Activated CD8-positive, alpha-beta memory T cell treated with anti-CD3 and anti-CD28 coated beads for 24 hours (primary cell): ENCODE results near the gene FADD.
"Not testable (repeated sequence)": the region's sequence is repeated elsewhere in the genome, so short reads cannot be mapped to it uniquely, and the experiment has no call there.

Experiments
- DNase-seq: peaks from one replicate; pipeline ENCODE4 v3.0.0-alpha.2; 2020

The FADD gene

DNA sequence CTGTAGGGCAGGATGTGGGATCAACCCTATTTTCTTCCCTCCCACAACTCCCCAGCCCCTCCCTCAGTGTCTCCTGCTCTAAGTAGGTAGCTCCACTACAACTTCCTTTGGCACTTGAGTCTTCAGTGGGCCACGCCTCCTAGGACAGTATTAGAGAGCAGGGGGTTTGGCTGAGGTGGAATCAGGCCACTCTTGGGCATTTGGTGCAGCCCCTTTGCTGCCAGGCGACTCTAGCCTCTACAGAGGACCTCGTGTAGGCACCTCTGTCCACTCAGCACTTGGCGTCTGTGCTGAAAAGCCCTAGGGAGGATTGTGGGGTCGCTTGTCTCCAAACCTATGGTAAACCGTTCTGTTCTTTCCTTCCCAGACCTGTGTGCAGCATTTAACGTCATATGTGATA is 2.7 kb downstream of the FADD start:
- no peak for DNase-seq

DNA sequence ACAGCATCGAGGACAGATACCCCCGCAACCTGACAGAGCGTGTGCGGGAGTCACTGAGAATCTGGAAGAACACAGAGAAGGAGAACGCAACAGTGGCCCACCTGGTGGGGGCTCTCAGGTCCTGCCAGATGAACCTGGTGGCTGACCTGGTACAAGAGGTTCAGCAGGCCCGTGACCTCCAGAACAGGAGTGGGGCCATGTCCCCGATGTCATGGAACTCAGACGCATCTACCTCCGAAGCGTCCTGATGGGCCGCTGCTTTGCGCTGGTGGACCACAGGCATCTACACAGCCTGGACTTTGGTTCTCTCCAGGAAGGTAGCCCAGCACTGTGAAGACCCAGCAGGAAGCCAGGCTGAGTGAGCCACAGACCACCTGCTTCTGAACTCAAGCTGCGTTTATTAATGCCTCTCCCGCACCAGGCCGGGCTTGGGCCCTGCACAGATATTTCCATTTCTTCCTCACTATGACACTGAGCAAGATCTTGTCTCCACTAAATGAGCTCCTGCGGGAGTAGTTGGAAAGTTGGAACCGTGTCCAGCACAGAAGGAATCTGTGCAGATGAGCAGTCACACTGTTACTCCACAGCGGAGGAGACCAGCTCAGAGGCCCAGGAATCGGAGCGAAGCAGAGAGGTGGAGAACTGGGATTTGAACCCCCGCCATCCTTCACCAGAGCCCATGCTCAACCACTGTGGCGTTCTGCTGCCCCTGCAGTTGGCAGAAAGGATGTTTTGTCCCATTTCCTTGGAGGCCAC is 3.3 kb downstream of the FADD start:
- DNase-seq, result no peak

GRCh38 chr11:70206982-70207376 is 3.9 kb downstream of the FADD start:
- no peak for DNase-seq

DNA sequence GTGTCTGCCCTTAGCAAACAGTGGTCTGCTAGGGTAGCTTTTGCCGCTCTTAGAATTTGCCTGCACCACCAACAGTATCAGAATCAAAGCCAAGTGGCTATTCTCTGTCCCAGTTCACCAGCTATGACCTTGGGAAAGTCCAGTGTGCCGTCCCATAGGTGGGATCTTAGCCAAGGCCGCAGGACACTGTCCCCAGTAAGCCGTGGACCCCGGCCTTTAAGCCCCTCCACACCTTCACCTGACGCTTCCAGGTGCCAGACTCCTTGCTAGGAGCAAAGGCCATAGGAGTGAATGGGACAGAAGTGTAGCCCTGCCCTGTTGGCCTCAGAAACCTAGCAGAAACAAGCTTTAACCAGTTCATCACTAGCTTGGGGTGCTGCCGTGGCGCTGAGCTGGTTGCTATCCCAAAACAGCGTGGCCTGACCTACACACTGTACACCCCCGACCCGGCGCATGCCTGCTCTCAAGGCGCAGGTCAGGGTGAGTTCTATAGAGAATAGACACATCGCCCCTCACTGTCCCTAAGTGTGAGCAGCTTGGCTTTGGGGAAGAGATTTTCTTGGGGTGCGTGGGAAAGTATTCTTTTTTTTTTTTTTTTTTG is 4.5 kb downstream of the FADD start:
- DNase-seq, result no peak

DNA sequence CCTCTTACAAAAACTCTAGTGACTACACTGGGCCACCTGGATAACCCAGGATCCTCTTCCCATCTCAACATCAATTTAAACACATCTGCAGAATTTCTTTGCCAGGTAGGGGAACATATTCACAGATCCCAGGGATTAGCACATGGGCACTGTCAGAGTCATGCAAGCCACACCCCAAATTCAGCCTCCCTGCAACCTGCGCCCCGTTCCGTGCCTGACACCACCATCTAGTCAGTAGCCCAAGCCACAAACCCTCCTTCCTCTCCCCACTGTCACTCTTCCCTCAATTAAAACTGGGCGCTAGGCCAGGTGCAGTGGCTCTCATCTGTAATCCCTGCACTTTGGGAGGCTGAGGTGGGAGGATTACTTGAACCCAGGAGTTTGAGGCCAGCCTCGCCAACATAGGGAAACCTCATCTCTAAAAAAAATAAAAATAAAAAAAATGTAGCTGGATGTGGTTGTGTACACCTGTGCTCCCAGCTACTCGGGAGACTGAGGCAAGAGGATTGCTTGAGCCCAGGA is 6.4 kb downstream of the FADD start:
- no peak for DNase-seq

- no peak for DNase-seq
Observed at GRCh38 chr11:70210051-70210501, 7.0 kb downstream of the FADD start.

DNA sequence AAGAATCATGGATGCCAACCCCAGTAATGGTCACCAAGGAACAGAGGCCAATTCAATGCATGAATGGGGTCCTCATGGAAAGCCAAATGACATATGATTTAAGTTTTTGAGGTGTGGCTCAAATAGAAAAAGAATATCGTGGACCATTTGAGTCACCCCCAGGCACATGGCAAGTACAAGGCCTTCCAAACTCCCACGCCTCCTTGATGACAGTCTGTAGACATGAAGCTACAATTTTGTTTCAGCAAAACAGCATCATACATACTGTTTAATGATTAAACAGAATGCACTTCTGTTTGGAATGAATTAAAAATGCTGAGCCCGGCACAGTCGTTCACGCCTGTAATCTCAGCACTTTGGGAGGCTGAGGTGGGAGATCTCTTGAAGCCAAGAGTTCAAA is 7.4 kb downstream of the FADD start:
- no peak for DNase-seq

DNA sequence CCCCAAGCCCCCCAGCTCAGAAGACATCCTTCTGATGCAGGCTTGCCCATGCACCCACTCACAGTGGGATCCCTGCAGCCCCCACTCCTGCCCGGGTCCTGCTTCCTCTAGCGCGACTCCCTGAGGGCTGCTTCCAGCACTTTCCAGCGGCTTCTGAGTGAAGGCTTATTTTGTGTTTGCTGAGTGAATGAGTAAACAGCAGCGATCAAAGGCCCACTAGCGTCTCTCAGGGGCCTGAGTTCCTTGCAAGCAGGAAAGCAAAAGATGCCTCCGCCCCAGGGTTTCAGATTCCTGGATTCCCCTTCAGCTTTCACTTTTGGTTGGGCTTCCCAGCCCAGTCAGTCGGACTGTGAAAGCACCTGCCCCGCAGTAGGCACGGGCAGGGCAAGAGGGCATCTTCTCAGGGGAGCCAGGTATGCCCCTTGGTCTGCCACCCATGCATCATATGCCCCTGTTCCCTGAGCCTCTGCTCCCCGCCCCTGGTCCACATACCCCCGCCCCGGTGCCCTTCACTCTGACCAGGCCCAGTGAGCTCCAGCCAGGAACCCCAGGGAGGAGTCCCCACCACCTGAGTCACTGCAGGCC is 9.2 kb downstream of the FADD start:
- DNase-seq, result no peak

DNA sequence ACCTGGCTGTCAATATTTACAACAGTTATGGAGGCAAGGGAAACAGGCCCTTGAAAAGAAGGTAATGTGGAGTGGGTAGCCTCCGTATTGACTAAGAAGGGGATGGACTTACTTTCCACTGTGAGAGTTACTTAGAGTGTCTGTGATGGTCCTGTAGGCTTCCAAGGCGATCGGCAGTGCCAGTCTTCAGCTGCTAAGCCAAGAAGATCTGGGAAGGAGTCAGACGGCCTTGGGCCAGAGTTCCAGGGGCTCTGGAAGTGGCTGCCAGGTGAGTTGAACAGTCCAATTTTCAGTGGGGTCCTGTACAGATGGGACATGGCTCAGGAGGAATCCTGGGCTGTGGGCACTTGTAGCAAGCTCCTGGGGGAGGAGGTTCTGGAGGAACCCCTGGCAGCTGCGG is 14.3 kb downstream of the FADD start:
- not testable (repeated sequence) for DNase-seq

DNA sequence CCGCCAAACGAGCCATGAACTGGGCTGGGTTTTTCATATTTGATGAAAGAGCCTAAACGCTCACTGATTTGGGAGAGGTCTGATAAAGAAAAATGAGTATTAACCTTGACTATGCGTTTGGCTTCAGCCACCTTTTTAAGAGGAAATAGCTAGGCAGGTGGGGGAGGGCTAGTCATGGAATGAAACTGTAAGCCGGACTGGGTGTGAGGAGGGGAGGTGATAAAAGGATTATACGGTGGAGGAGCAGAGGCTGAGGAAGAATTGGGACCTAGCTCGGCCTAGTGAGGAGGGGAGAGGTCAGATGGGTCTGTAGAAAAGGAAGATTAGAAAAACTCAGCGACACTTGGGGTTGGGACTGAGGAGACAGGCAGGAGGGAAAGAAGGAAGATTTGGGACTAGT is 15.0 kb downstream of the FADD start:
- DNase-seq, result not testable (repeated sequence)

- no peak for DNase-seq
Observed at GRCh38 chr11:70220136-70220535, 17.0 kb downstream of the FADD start.

- DNase-seq, result no peak
Observed at GRCh38 chr11:70220920-70221319, 17.8 kb downstream of the FADD start.

GRCh38 chr11:70225681-70226177 is 22.6 kb downstream of the FADD start:
- DNase-seq, result no peak

- no peak for DNase-seq
Observed at GRCh38 chr11:70226183-70226582, 23.1 kb downstream of the FADD start.

DNA sequence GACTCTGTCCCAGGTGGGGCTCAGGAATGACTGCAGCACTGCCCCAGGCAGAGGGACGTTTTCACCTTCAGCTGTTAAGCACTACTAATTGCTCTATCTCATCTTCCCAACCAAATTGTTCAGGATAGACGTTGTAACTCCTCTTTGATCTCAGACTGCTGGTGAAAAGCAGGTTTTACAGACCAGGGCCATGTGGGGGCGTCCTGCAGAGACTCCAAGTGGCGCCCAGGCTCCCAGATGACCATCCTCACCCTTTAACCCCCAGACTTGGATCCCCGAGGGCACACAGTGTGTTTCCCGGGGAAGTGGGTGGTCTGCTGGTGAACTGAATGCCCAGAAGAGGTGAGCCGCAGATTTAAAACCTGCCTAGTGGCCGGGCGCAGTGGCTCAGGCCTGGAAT is 23.9 kb downstream of the FADD start:
- DNase-seq, result no peak

DNA sequence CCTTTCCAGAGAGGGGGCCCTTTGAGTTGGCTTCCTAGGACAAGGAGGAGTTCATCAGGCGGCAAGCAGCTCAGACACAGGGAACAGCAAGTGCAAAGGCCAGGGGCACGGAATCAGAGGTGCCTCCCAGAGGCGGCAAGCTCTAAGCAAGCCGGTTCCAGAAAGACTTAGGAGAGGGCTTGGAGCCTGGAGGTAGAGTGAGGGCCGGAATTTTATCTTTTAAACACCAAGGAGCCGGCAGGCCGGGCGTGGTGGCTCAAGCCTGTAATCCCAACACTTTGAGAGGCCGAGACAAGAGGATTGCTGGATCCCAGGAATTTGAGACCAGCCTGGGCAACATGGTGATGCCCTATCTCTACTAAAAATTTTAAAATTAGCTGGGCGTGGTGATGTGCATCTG is 26.6 kb downstream of the FADD start:
- no peak for DNase-seq

DNA sequence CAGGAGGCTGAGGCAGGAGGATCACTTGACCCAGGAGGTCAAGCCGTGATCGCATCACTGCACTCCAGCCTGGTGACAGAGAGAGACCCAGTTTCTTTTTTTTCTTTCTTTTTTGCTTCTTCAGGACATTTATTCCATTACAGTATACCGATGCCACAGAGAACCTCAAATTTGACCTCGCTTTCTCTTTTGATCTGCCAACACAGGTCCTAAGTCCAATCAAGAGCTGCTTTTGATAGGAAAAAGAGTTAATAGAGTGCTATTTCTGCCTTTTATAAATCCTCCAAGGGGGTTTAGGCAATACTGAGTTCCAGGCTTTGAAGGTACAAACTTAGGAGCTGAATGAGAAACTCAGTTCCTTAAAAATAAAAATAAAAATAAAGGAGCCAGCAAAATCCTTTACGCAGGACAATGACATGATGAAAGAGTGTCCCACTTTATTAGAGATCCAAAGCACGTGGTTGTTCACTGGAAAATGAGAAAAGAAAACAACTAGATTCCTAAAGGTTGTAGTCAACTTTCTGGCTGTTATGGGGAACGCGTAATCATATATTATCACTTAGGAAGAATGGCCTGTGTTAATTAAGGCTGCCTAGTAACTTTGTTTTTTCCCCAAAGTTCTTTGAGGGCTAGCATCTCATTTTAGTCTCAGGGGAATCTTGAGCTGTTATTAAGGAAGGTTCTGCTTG is 27.2 kb downstream of the FADD start:
- no peak for DNase-seq

- DNase-seq, result no peak
Observed at GRCh38 chr11:70230840-70231710, 28.0 kb downstream of the FADD start.

DNA sequence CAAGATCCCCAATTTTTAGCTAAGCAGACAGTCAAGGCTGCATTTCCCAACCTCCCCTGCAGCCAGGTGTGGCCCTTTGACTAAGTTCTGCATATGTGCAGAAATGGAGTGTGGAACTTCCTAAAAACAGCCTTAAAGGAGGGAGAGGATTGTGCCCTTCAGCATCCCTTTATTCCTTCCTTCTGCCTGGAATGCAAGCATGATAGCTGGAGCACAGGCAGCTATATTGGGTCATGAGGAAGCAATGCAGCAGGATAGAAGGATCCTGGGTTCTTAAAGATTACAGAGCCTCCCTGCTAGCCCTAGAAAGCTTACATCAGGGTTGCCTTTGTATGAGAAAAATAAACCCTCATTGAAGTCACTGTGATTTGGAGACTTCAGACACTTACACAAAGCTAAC is 29.9 kb downstream of the FADD start:
- DNase-seq, result no peak

GRCh38 chr11:70233511-70233934 is 30.4 kb downstream of the FADD start:
- DNase-seq, result no peak

DNA sequence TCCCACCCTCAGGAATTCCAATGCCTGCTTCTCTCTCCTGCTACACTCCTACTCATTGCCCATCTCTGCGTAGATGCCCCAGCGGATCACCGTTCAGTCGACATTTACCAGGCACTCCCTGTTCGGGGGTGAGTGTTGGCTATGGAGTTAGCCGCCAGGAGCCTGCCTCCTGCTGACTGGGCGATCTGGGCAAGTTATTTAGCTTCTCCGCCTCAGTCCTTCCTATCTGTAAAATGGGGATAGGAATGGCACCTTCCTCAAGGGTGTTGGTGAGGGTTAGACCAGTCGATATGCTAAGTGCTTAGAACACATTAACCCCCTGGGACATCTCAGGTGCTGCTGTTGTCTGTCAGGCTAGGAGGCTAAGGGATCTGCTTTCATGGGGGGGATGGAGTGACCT is 30.9 kb downstream of the FADD start:
- no peak for DNase-seq

DNA sequence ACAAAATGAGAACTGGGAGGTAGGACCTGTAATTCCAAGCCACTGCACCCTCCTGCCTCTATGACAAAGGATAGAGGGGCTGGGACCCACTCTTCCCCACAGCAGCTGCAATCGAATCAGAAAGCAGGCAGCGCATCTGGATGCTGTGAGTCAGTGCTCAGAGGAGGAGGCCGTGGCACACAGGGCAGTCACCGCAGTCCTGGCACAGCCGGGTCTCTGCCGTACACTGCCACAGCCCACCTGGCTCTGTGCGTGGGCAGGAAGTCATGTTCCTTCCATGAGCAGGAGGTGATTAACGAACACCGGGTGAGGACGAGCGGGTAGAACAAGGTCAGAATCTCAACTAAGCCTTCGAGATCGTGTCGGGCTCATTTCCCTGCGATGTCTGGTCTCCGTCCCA is 37.2 kb downstream of the FADD start:
- DNase-seq, result no peak
